Measurements from ENCODE around the gene TBCA. TPM values are rescaled to one million over a fixed set of nuclear protein-coding genes. Genes with fewer than 3 reads are reported as not detected.

TBCA gene
- total RNA-seq, 1 experiment from 2014 or later = 119 TPM

GRCh38 chr5:77770293-77771005, 5.7 kb downstream of the TBCA start:
- ATAC-seq (peak; percentile 62; the same call in 1 of the 2 replicates), DNase-seq (peak; percentile 39)
- Histone ChIP-seq H3K9me2 (replicated peaks; ENCODE audit: low read length) (no peaks in the 10 kb centered on the region), H3K79me2 (ENCODE audit: low read length) (peaks cover 98% of the 10 kb centered on the region), H2AFZ (ENCODE audit: low read length) (no peak overlapping the region), H3K9ac (ENCODE audit: low read length) (no peak overlapping the region), H4K20me1 (ENCODE audit: low read length) (peaks cover 60% of the 10 kb centered on the region), H3K36me3 (ENCODE audit: low read depth, low read length) (peaks cover 18% of the 10 kb centered on the region; the same call in 1 of the 2 replicates), H3K4me2 (ENCODE audit: low read length) (0 out of 2 replicates have a peak overlapping the region, but pooled peaks have one; percentile 16), H3K4me3 (ENCODE audit: low read length) (no peak overlapping the region), H3K9me3 (ENCODE audit: low read length) (no peaks in the 10 kb centered on the region), H3K27ac (ENCODE audit: low read length) (no peak overlapping the region), H3F3A (ENCODE audit: low read length, unreplicated experiment) (no peaks in the 10 kb centered on the region), H3K27me3 (ENCODE audit: low read length) (no peaks in the 10 kb centered on the region), H3K4me1 (ENCODE audit: insufficient read depth, low read length) (peaks cover 41% of the 10 kb centered on the region)
- TF ChIP-seq EZH2phosphoT487 (IDR thresholded peaks at IDR 0.05; ENCODE audit: borderline replicate concordance, low read length) (no peak), EZH2 (IDR thresholded peaks at IDR 0.05; ENCODE audit: low read length, unreplicated experiment) (no peak), CTCF (conservative IDR thresholded peaks at IDR 0.05; ENCODE audit: low read depth, low read length) (no peak)
- intact Hi-C loops (cut with micrococcal nuclease) = no loop called here
- ChIA-PET POLR2A (ENCODE audit: unreplicated experiment) (interaction anchor here (0.6 kb wide), 2 partner anchors 268 to 1013 kb away, joined by 4 to 11 read pairs; no protein-coding TSS in a partner anchor), CTCF (interaction anchor here (0.6 kb wide), 2 partner anchors 64 to 140 kb away, joined by 3 to 10 read pairs; no protein-coding TSS in a partner anchor)
- BruUV-seq (replicated peaks) = no TSS peak

- H3K27ac ChIP-seq (ENCODE audit: low read length) = no peak overlapping the region
- ChIA-PET POLR2A (ENCODE audit: unreplicated experiment) (no interaction called here), CTCF (no interaction called here)
- TF ChIP-seq EZH2phosphoT487 (IDR thresholded peaks at IDR 0.05; ENCODE audit: borderline replicate concordance, low read length) = no peak
- TF ChIP-seq EZH2 (IDR thresholded peaks at IDR 0.05; ENCODE audit: low read length, unreplicated experiment) = no peak
- TF ChIP-seq CTCF (conservative IDR thresholded peaks at IDR 0.05; ENCODE audit: low read depth, low read length) = no peak
- ATAC-seq = no peak
- H3F3A ChIP-seq (ENCODE audit: low read length, unreplicated experiment) = no peaks in the 10 kb centered on the region
- H3K79me2 ChIP-seq (ENCODE audit: low read length) = peaks cover 97% of the 10 kb centered on the region
- H3K9ac ChIP-seq (ENCODE audit: low read length) = no peak overlapping the region
- intact Hi-C loops (cut with micrococcal nuclease) = no loop called here
- no peaks in the 10 kb centered on the region for H3K9me3 ChIP-seq (ENCODE audit: low read length)
- H3K27me3 ChIP-seq (ENCODE audit: low read length) = no peaks in the 10 kb centered on the region
- BruUV-seq (replicated peaks) = no TSS peak
- H4K20me1 ChIP-seq (ENCODE audit: low read length) = peaks cover 49% of the 10 kb centered on the region
- DNase-seq = no peak
- H3K4me1 ChIP-seq (ENCODE audit: insufficient read depth, low read length) = peaks cover 34% of the 10 kb centered on the region
- H3K4me2 ChIP-seq (ENCODE audit: low read length) = no peak overlapping the region
- no peak overlapping the region for H3K4me3 ChIP-seq (ENCODE audit: low read length)
- H3K36me3 ChIP-seq (ENCODE audit: low read depth, low read length) = peaks cover 18% of the 10 kb centered on the region; the same call in 1 of the 2 replicates
- no peaks in the 10 kb centered on the region for H3K9me2 ChIP-seq (replicated peaks; ENCODE audit: low read length)
- H2AFZ ChIP-seq (ENCODE audit: low read length) = no peak overlapping the region
Observed at GRCh38 chr5:77768978-77769377, 7.2 kb downstream of the TBCA start.

GRCh38 chr5:77767301-77767700, 8.8 kb downstream of the TBCA start:
- H3K27ac ChIP-seq (ENCODE audit: low read length) = no peak overlapping the region
- TF ChIP-seq EZH2 (IDR thresholded peaks at IDR 0.05; ENCODE audit: low read length, unreplicated experiment) = no peak
- TF ChIP-seq CTCF (conservative IDR thresholded peaks at IDR 0.05; ENCODE audit: low read depth, low read length) = no peak
- no peak for TF ChIP-seq EZH2phosphoT487 (IDR thresholded peaks at IDR 0.05; ENCODE audit: borderline replicate concordance, low read length)
- BruUV-seq (replicated peaks) = no TSS peak
- no peak overlapping the region for H3K4me3 ChIP-seq (ENCODE audit: low read length)
- no peak for ATAC-seq
- H2AFZ ChIP-seq (ENCODE audit: low read length) = no peak overlapping the region
- ChIA-PET POLR2A (ENCODE audit: unreplicated experiment) (no interaction called here), CTCF (no interaction called here)
- peaks cover 95% of the 10 kb centered on the region for H3K79me2 ChIP-seq (ENCODE audit: low read length)
- H3K9me2 ChIP-seq (replicated peaks; ENCODE audit: low read length) = no peaks in the 10 kb centered on the region
- H3K4me1 ChIP-seq (ENCODE audit: insufficient read depth, low read length) = peaks cover 18% of the 10 kb centered on the region
- H3K4me2 ChIP-seq (ENCODE audit: low read length) = peak overlapping the region; percentile 57; the same call in 1 of the 2 replicates
- H3F3A ChIP-seq (ENCODE audit: low read length, unreplicated experiment) = no peaks in the 10 kb centered on the region
- intact Hi-C loops (cut with micrococcal nuclease) = no loop called here
- H4K20me1 ChIP-seq (ENCODE audit: low read length) = peaks cover 40% of the 10 kb centered on the region
- H3K27me3 ChIP-seq (ENCODE audit: low read length) = no peaks in the 10 kb centered on the region
- H3K9ac ChIP-seq (ENCODE audit: low read length) = no peak overlapping the region
- no peaks in the 10 kb centered on the region for H3K9me3 ChIP-seq (ENCODE audit: low read length)
- peak; percentile 52 for DNase-seq
- peaks cover 12% of the 10 kb centered on the region; the same call in 1 of the 2 replicates for H3K36me3 ChIP-seq (ENCODE audit: low read depth, low read length)
